ENCODE measurements around the gene DNM1.

The DNM1 gene

DNA sequence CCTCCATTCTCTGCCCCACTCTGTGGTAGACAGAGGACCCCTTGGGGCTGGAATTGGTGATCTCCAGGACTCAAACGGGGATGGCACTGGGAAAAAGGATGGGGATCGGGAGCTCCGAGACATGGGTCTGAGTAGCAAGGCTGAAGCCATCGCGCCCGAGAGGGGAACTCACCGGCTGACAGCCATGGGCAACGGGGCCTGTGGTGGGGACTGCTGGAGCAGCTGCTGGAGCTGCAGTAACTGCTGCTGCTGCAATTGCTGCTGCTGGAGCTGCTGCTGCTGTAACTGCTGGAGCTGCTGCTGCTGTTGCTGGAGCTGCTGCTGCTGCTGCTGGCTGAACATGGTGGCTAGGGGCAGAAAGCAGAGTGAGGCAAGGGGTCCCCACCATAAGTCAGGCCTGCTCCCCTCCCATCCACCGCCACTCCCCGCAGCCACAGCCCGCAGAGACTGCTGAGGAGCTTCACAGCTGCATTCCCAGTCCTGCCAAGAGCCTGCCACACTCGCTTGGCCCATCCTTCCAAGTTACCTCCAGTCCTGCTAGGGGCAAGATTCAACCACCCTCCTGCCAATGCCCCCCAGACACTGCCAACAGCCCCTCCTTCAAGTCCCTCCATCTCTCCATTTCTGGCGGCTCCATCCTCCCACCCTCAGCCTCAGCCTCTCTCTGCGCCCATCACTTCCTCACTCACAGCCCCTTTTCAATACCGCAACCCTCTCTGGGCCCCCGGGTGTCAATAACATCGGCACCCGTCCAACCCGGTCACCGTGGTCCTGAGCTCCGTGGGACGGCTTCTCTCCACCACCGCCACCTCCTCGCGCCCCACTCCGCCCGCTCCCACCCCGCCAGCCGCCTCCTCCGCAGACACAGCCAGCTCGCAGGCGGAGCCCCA lies 12.4 kb upstream of the DNM1 start:
- ChIA-PET CTCF (interaction anchor here (0.5 to 1.5 kb wide), 13 partner anchors 10 to 631 kb away, joined by 3 to 8 read pairs (median 4); no protein-coding TSS in a partner anchor), POLR2A (ENCODE audit: low non-redundant PET) (interaction anchor here (0.5 to 1.1 kb wide), 4 partner anchors 10 to 33 kb away, joined by 3 to 9 read pairs (median 4); no protein-coding TSS in a partner anchor)
- TF ChIP-seq, protein P1, sequence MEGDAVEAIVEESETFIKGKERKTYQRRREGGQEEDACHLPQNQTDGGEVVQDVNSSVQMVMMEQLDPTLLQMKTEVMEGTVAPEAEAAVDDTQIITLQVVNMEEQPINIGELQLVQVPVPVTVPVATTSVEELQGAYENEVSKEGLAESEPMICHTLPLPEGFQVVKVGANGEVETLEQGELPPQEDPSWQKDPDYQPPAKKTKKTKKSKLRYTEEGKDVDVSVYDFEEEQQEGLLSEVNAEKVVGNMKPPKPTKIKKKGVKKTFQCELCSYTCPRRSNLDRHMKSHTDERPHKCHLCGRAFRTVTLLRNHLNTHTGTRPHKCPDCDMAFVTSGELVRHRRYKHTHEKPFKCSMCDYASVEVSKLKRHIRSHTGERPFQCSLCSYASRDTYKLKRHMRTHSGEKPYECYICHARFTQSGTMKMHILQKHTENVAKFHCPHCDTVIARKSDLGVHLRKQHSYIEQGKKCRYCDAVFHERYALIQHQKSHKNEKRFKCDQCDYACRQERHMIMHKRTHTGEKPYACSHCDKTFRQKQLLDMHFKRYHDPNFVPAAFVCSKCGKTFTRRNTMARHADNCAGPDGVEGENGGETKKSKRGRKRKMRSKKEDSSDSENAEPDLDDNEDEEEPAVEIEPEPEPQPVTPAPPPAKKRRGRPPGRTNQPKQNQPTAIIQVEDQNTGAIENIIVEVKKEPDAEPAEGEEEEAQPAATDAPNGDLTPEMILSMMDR (conservative IDR thresholded peaks at IDR 0.05; ENCODE audit: low read depth): no peak
- DNase-seq (ENCODE audit: low spot score): no peak
- H3K27ac ChIP-seq: peak overlapping the region; percentile 89

DNA sequence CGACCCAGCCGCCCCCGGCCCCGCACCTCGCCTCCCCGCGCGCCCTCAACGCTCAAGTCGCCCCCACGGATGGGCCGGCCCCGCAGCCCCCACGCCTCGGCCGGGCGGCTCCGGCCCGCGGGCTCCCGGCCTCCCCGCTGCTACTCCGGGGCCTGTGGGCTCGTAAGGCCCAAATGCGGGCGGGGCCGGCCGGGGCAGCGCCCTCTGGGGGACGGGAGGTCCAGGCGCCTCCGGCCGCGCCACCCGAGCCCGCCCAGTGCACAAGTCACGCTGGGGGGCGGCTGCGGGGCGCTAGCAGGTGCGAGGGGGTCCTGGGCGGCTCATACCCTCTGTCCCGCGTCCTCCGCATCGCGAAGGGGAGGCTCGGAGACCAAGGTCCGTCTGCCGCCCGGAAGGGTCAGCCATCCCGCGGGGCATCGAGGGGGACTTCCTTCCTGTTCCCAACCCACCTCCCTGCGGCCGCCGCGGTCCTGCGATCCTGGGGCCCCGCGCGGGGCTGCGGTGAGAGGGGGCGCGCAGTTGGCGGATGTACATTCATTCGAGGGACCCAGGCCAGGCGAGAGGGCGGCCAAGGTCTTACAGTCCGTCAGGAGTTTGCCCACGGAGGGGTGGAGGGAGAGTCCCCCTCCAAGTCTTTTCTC lies 11.7 kb upstream of the DNM1 start, which contains the start of gene CIZ1:
TSS of gene CIZ1 (minus strand) at position 167 of the 641 bp plus-strand sequence. CDS start 715 bp downstream, outside the sequence.
- peak; percentile 92 for DNase-seq (ENCODE audit: low spot score)
- ChIA-PET POLR2A (ENCODE audit: low non-redundant PET) (interaction anchor here (0.8 to 1.0 kb wide), 2 partner anchors 10 to 15 kb away, joined by 3 to 4 read pairs; no protein-coding TSS in a partner anchor), CTCF (interaction anchor here (0.6 to 1.8 kb wide), 9 partner anchors 10 to 67 kb away, joined by 3 to 8 read pairs (median 4); no protein-coding TSS in a partner anchor)
- H3K27ac ChIP-seq: peak within 1 kb of the TSS; percentile 89
- TF ChIP-seq, protein P1 (conservative IDR thresholded peaks at IDR 0.05; ENCODE audit: low read depth): peak; percentile 99

DNA sequence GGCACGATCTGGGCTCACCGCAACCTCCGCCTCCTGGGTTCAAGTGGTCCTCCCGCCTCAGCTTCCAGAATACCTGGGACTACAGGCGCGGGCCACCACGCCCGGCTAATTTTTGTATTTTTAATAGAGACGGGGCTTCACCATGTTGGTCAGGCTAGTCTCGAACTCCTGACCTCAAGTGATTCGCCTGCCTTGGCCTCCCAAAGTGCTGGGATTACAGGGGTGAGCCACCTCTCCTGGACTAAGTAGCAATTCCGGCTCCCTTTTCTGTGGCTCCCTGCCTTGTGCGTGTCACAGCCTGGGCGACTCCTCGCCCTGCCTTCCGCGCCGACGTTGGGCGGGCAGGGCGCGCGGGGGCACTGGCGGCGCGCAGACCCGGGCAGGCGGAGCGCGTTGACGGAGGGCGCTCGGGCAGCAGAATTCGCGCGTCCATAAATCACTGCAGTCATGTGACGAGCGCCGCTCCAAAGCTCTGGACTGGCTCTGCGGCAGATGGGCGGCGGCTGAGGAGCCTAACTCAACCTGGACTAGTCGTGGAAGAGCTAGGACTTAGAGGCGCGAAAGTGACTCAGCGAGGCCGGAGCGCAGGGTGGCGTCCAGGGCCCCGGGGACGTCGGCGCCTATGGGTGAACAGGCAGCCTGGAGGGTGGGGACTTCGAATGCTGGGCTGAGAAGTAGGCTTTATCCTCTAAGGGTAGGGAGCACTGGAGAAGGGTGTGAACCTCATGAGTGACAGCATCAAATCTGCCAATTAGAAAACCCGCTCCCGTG lies 10.4 kb upstream of the DNM1 start:
- peak overlapping the region; percentile 89 for H3K27ac ChIP-seq
- TF ChIP-seq, protein P1 (conservative IDR thresholded peaks at IDR 0.05; ENCODE audit: low read depth): peak; percentile 23; the same call in 1 of the 2 replicates
- CTCF ChIA-PET: interaction anchor here (0.5 to 1.8 kb wide), 6 partner anchors 15 to 618 kb away, joined by 3 to 8 read pairs (median 4); no protein-coding TSS in a partner anchor
- DNase-seq (ENCODE audit: low spot score): peak; percentile 94
- POLR2A ChIA-PET (ENCODE audit: low non-redundant PET): interaction anchor here (0.6 to 0.7 kb wide), 4 partner anchors 9 to 178 kb away, joined by 3 to 5 read pairs (median 3); partner anchors contain the start of gene URM1

DNA sequence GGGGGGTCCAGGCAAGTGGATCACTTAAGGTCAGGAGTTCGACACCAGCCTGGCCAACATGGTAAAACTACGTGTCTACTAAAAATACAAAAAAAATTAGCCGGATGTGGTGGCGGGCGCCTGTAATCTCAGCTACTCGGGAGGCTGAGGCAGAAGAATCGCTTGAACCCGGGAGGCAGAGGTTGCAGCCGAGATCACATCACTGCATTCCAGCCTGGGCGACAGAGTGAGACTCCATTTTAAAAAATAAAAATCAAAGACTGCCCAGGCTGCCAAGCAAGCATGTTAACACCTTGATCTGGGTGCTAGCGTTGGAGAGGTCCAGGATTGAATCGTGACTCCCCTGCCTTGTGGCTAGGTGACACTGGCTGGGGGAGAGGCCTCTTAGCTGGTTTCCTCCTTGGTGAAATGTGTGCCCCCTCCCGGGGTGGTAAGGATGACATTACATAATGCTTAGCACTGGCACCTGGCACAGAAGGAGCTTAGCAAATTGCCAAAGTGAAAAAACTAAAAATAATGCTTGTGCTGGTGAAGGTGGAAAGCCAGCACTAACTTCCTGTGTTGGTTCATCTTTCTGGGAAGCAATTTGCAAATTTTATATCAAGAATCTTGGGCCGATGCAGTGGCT lies 9.6 kb upstream of the DNM1 start:
- ChIA-PET POLR2A (ENCODE audit: low non-redundant PET) (interaction anchor here (0.6 to 0.7 kb wide), 3 partner anchors 10 to 57 kb away, joined by 3 read pairs; no protein-coding TSS in a partner anchor), CTCF (interaction anchor here (0.7 to 1.8 kb wide), 2 partner anchors 69 to 91 kb away, joined by 3 to 8 read pairs; no protein-coding TSS in a partner anchor)
- H3K27ac ChIP-seq: peak overlapping the region; percentile 89
- DNase-seq (ENCODE audit: low spot score): no peak
- TF ChIP-seq, protein P1 (conservative IDR thresholded peaks at IDR 0.05; ENCODE audit: low read depth): no peak

DNA sequence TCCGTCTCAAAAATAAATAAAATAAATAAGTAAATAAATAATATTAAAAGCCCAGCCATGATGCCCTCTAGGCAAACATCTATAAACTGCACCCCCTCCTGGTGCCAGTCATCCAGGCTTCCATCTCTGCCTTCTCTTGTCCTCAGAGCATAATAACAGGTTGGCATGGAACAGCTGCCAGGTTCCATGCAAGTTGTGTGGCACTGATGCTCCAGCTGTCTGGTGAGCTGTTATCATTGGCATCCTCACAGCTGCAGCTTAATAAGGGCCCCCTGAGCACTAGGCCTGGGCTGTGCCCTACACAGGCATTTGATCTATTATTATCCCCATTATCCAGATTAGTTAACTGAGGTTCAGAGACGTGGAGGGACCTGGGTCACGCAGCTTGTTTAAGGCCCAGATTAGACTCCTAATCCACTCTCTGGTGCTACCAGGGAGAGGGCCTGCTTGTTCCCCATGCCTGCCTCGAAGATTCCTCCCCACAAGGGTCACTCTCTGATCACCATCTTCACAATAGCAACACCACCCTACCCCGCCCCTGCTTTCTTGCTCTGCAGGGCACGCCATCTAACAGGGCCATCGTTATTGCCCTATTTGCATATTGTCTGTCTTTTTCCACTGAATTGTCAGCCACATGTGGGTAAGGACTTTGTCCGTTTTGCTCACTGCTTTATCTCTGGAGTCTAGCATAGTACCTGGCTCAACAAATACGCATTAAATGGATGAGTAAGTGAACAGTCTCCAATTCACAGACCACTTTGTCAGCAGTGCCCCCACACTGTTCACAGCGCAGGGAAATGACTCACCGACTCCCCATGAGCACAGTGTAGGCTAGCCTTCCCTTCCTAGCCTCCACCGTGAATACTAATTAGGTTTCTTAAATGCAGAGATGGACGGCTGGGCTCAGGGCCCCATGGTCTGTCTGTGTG lies 1.5 kb upstream of the DNM1 start:
- no peak for DNase-seq (ENCODE audit: low spot score)
- peak overlapping the region; percentile 33 for H3K27ac ChIP-seq
- ChIA-PET POLR2A (ENCODE audit: low non-redundant PET) (interaction anchor here (0.5 to 0.6 kb wide), 2 partner anchors 10 to 75 kb away, joined by 3 to 4 read pairs; partner anchors contain the start of gene CIZ1), CTCF (interaction anchor here (0.5 to 1.4 kb wide), 2 partner anchors 11 to 17 kb away, joined by 3 to 5 read pairs; partner anchors contain the start of gene CIZ1)
- TF ChIP-seq, protein P1 (conservative IDR thresholded peaks at IDR 0.05; ENCODE audit: low read depth): no peak

Data from RWPE1 (cell line).